ENCODE measurements around the gene CCDC82.

CCDC82 gene

GRCh38 chr11:96303064-96303463 lies 86.6 kb downstream of the CCDC82 start:
- TF ChIP-seq CTCF (IDR thresholded peaks at IDR 0.05; ENCODE audit: low read depth, low read length): no peak
- Histone ChIP-seq H3K4me3 (ENCODE audit: low read depth, low read length) (no peak overlapping the region), H3K4me1 (peaks cover 2% of the 10 kb centered on the region; the same call in 1 of the 2 replicates), H3K9me3 (no peaks in the 10 kb centered on the region), H3K36me3 (no peaks in the 10 kb centered on the region), H3K27me3 (no peaks in the 10 kb centered on the region)
- no peak for DNase-seq
